IMR-90 (cell line): ENCODE results near the gene PLPP7. TPM values are rescaled to one million over a fixed set of nuclear protein-coding genes. Genes with fewer than 3 reads are reported as not detected.
"Not testable (repeated sequence)": the region's sequence is repeated elsewhere in the genome, so short reads cannot be mapped to it uniquely, and the experiment has no call there.

ENCODE experiments used
- ATAC-seq: fragments of 200-7000 bp; cut with Tn5 transposase; 2 replicates; pipeline ENCODE4 v1.9.1; 2020; ENCODE audit warnings: low read depth, mild to moderate bottlenecking, moderate library complexity
- BruUV-seq: library from RNA; stranded (reverse); fragments of 400-500 nt; replicated peaks from 2 replicates; lab custom pipeline; 2021; lab: Mats Ljungman, UMichigan
- CTCF ChIA-PET: fragments of 300-600 bp; formaldehyde crosslinking; extraction: SDS; loops from one replicate; lab custom pipeline; 2021; ENCODE audit warnings: antibody characterized with exemption; lab: Yijun Ruan, JAX
- POLR2A ChIA-PET: fragments of 300-600 bp; sonication (Branson Sonifier 250); formaldehyde crosslinking; loops from one replicate; lab custom pipeline; 2022; ENCODE audit warnings: antibody characterized with exemption; ENCODE audit not compliant: unreplicated experiment; lab: Charles Lee
- DNase-seq: peaks from one replicate; pipeline ENCODE4 v3.0.0; 2013
- H2AFZ ChIP-seq: replicated peaks from 2 replicates; pipeline ENCODE3; 2013; ENCODE audit warnings: low read length, mild to moderate bottlenecking; ENCODE audit not compliant: poor library complexity
- H2AK5ac ChIP-seq: 2 replicates; pipeline ENCODE4 v1.6.1; 2013; ENCODE audit warnings: low read depth, low read length, inconsistent platforms
- H2AK9ac ChIP-seq: replicated peaks from 2 replicates; pipeline ENCODE3; 2013; ENCODE audit warnings: mild to moderate bottlenecking, low read depth, low read length, moderate library complexity; ENCODE audit not compliant: poor library complexity
- H2BK120ac ChIP-seq: 2 replicates; pipeline ENCODE4 v1.6.1; 2013; ENCODE audit warnings: low read depth, low read length, inconsistent platforms
- H2BK15ac ChIP-seq: 3 replicates; pipeline ENCODE4 v1.6.1; 2013; ENCODE audit warnings: low read depth, low read length, inconsistent platforms
- H2BK20ac ChIP-seq: 2 replicates; pipeline ENCODE4 v1.6.1; 2013; ENCODE audit warnings: low read depth, mild to moderate bottlenecking, inconsistent platforms, low read length, moderate library complexity
- H2BK5ac ChIP-seq: 2 replicates; pipeline ENCODE4 v1.6.1; 2013; ENCODE audit warnings: mild to moderate bottlenecking, low read depth, low read length, inconsistent platforms; ENCODE audit not compliant: poor library complexity, severe bottlenecking
- H3K14ac ChIP-seq: replicated peaks from 2 replicates; pipeline ENCODE4 v1.6.1; 2013; ENCODE audit warnings: low read depth, low read length, inconsistent platforms
- H3K18ac ChIP-seq: 2 replicates; pipeline ENCODE4 v1.6.1; 2013; ENCODE audit warnings: low read depth, low read length, control low read depth
- H3K23ac ChIP-seq: 2 replicates; pipeline ENCODE4 v1.6.1; 2013; ENCODE audit warnings: low read depth, low read length, inconsistent platforms
- H3K27ac ChIP-seq: 2 replicates; pipeline ENCODE4 v1.5.1; 2013; ENCODE audit warnings: mild to moderate bottlenecking, control low read depth, low read length; ENCODE audit not compliant: insufficient read depth
- H3K27me3 ChIP-seq: 2 replicates; pipeline ENCODE4 v1.6.1; 2013; ENCODE audit warnings: low read length; ENCODE audit not compliant: control insufficient read depth, insufficient read depth
- H3K36me3 ChIP-seq: 2 replicates; pipeline ENCODE4 v1.6.1; 2013; ENCODE audit warnings: low read length, mixed read lengths; ENCODE audit not compliant: control insufficient read depth, insufficient read depth
- H3K4ac ChIP-seq: 2 replicates; pipeline ENCODE4 v1.6.1; 2013; ENCODE audit warnings: low read depth, low read length, inconsistent platforms
- H3K4me1 ChIP-seq: 2 replicates; pipeline ENCODE4 v1.6.1; 2013; ENCODE audit warnings: low read length, mixed read lengths; ENCODE audit not compliant: control insufficient read depth, insufficient read depth
- H3K4me2 ChIP-seq: 2 replicates; pipeline ENCODE4 v1.6.1; 2013; ENCODE audit warnings: low read depth, mild to moderate bottlenecking, control low read depth, low read length, moderate library complexity
- H3K4me3 ChIP-seq: 2 replicates; pipeline ENCODE4 v1.5.1; 2013; ENCODE audit warnings: low read depth, mild to moderate bottlenecking, control low read depth, low read length, moderate library complexity; ENCODE audit not compliant: insufficient read depth
- H3K56ac ChIP-seq: 2 replicates; pipeline ENCODE4 v1.6.1; 2013; ENCODE audit warnings: low read length, inconsistent platforms; ENCODE audit not compliant: insufficient read depth; ENCODE audit errors: extremely low read depth
- H3K79me1 ChIP-seq, 2 experiments: 2 replicates each; pipeline ENCODE4 v1.6.1; 2013; ENCODE audit warnings: low read length in 2 of 2, inconsistent platforms in 1 of 2, low read depth in 1 of 2
- H3K9ac ChIP-seq: 2 replicates; pipeline ENCODE4 v1.6.1; 2013; ENCODE audit warnings: low read depth, low read length, control low read depth
- H3K9me1 ChIP-seq: 2 replicates; pipeline ENCODE4 v1.6.1; 2013; ENCODE audit warnings: low read length, inconsistent platforms; ENCODE audit not compliant: insufficient read depth
- H3K9me3 ChIP-seq: 2 replicates; pipeline ENCODE4 v1.6.1; 2013; ENCODE audit warnings: low read length; ENCODE audit not compliant: control insufficient read depth, insufficient read depth
- H4K20me1 ChIP-seq: 2 replicates; pipeline ENCODE4 v1.6.1; 2013; ENCODE audit warnings: low read length, inconsistent platforms; ENCODE audit not compliant: insufficient read depth
- H4K5ac ChIP-seq: 2 replicates; pipeline ENCODE4 v1.6.1; 2013; ENCODE audit warnings: mild to moderate bottlenecking, low read depth, low read length, control low read depth
- H4K8ac ChIP-seq, 2 experiments: 2 replicates each; pipeline ENCODE4 v1.6.1; 2013; ENCODE audit warnings: low read depth in 2 of 2, low read length in 2 of 2, control low read depth in 1 of 2, inconsistent platforms in 1 of 2
- H4K91ac ChIP-seq: 2 replicates; pipeline ENCODE4 v1.6.1; 2013; ENCODE audit warnings: low read depth, low read length, inconsistent platforms; ENCODE audit not compliant: insufficient read depth
- WGBS, 2 experiments: methylation state at CpG; one replicate each; pipeline versions ENCODE4 v1.1.5 to v1.1.7; 2013; ENCODE audit warnings: missing lambda C conversion rate in 2 of 2; ENCODE audit not compliant: insufficient read length in 1 of 2; ENCODE audit errors: extremely low coverage in 2 of 2; 5-methylcytosine and 5-hydroxymethylcytosine counted together
- dilution Hi-C: fragments of 300-500 bp; cut with HindIII; formaldehyde crosslinking; loops from one replicate; pipeline ENCODE4 v1.14.3; 2018; ENCODE audit warnings: low sequenced_read_pairs; ENCODE audit not compliant: unreplicated experiment
- in situ Hi-C: fragments of 300-500 bp; cut with MboI; formaldehyde crosslinking; loops from 3 replicates; pipeline ENCODE4 v1.14.3; 2019; ENCODE audit warnings: low sequenced_read_pairs, inconsistent platforms, mixed read lengths
- intact Hi-C: fragments of 100-400 bp; cut with micrococcal nuclease; formaldehyde crosslinking; loops from 2 replicates; pipeline ENCODE4 v1.10.0; 2022
- polyA plus RNA-seq, 3 experiments: library from polyadenylated mRNA; depleted of rRNA; stranded (reverse); fragments of >200 nt; gene quantifications; 2 replicates each; pipeline ENCODE4 v1.2.3, GENCODE V29; 2012; ENCODE audit warnings: low replicate concordance in 1 of 3
- total RNA-seq: library from RNA; depleted of rRNA; stranded (reverse); fragments of >200 nt; gene quantifications from 2 replicates; pipeline ENCODE4 v1.2.3, GENCODE V29; 2012

Gene PLPP7
- total and polyA plus RNA-seq, 2 of the 4 experiments (the other 2 are of a cell fraction) = 0.54 to 1.2 TPM

GRCh38 chr9:131271016-131271273 lies 18.6 kb upstream of the PLPP7 start:
- H2AK5ac ChIP-seq, H3K27ac ChIP-seq, H2BK5ac ChIP-seq, BruUV-seq, H3K9me3 ChIP-seq, H2AFZ ChIP-seq, H4K8ac ChIP-seq, H2BK20ac ChIP-seq, H3K9ac ChIP-seq, H3K36me3 ChIP-seq, H3K14ac ChIP-seq, intact Hi-C loops, H3K4me3 ChIP-seq, H2BK15ac ChIP-seq, H3K23ac ChIP-seq, dilution Hi-C loops, H2BK120ac ChIP-seq, H4K20me1 ChIP-seq, H2AK9ac ChIP-seq, POLR2A ChIA-PET, ATAC-seq, H3K18ac ChIP-seq, H3K4ac ChIP-seq, in situ Hi-C loops, H4K91ac ChIP-seq, CTCF ChIA-PET, H3K4me1 ChIP-seq, H4K5ac ChIP-seq, H3K4me2 ChIP-seq, H3K79me1 ChIP-seq, H3K9me1 ChIP-seq, DNase-seq, H3K56ac ChIP-seq: not testable (repeated sequence)
- H3K27me3 ChIP-seq = peaks cover 17% of the 10 kb centered on the region
- 83% methylated on average over 1 of the region's 1 CpG; no CpG with 5 or more reads in 1 of the 2 experiments for WGBS, 2 experiments
